Measurements from ENCODE around the gene FAM110D.

Gene FAM110D

DNA sequence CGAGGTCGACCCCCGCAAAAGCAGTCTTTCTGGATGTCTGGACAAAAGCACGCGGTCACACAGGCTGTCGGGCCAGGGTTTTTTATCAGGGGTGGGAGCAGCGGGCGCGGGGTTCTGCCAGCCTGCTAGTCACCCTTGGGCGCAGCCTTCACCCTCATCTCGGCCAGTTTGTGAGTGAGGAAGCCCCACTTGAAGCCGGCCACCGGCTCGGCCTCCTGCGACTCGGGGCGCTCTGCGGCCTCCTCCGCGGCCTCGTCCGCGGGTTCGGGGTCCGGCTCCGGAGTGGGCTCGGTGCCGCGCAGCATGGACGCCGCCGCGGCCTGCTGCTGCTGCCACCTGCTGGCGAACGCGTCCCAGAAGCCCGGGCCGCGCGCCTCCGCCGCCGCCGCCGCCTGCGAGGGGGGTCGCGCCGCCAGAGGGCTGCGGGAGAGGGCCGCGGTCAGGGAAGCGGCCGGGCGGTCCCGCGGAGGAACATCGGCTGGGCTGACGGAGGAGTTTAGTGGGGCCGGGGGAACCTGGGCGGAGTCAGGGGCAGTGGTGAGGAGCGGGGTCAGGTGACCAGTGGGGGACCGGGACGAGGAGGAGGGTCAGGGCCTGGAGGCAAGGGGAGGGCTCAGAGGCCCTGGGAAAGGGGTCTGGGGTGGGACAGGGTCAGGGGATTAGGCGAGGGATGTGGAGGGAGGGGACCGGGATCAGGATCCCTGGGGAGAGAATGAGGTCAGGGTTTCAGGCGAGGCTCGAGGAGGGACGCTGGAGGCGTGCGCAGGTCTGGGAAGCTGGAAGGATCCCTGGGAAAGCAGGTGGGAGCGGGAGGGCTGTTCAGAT lies 5.4 kb downstream of the FAM110D start:
- peak; percentile 74 for DNase-seq

DNA sequence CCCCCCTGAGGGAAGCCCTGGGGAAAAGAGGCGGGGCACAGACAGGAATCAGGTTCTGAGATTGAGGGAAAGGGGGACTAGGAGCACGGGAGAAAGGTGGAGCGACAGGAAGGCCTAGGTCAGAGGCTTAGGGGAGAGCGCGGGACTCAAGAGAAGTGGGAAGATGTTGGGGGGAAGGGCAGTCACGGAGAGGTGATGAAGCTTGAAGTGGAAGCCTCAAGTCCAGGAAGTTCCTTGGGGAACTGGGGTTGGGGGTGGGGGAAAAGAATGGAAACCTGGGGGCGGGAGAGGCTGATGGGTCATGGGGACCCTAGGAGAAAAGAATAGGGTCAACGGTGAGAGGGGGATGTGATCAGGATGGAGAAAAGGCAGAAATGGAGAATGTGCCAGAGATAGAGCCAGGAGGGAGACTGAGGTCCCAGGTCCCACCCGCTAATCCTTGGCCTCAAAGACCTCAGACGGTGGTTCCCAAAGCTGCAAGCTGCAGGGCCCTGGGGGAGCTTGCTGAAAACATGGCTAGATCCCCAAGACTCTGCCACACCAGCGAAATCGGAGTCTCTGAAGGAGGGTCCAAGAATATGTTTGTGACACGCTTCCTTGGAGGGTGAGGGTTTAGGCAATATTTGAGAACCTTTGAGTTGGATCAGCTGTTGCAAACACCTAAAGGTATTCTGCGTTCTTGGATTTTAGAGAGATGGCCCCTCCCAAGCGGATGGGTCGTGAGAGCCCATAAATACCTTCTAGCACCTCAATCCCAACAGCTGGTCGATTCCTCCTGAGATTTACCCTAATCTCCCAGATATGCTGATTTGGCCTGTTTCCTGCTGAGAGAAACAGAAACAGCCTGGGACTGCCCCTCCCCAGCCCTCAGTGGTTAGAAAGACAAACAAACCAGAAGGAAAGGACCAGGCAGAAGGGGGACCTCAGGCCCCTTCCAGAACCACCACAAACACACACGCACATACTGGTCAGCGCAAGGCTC lies 6.3 kb downstream of the FAM110D start:
- DNase-seq: peak; percentile 72

DNA sequence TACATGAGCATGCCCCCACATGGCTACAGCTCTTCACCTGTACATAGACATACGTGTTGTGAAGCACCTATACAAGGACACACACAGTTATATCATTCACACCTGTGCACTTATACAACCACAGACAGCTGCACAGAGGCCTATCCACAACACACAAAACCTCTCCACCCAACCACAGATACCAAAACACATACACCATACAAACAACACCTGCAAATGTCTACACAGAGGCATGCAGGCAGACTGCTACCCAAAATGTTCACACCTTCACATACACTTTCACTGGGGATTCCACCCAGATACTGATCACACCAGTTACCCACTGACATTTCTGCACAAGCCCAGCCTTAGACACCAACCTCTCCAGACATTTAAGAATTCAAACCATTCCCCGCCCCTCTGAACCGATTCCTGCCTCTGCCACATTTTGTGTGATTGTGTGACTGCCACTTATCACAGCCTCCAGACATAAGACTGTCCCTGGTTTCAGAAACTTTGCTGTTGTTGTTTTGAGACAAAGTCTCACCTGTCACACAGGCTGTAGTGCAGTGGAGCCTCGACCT lies 7.9 kb downstream of the FAM110D start:
- no peak for DNase-seq

DNA sequence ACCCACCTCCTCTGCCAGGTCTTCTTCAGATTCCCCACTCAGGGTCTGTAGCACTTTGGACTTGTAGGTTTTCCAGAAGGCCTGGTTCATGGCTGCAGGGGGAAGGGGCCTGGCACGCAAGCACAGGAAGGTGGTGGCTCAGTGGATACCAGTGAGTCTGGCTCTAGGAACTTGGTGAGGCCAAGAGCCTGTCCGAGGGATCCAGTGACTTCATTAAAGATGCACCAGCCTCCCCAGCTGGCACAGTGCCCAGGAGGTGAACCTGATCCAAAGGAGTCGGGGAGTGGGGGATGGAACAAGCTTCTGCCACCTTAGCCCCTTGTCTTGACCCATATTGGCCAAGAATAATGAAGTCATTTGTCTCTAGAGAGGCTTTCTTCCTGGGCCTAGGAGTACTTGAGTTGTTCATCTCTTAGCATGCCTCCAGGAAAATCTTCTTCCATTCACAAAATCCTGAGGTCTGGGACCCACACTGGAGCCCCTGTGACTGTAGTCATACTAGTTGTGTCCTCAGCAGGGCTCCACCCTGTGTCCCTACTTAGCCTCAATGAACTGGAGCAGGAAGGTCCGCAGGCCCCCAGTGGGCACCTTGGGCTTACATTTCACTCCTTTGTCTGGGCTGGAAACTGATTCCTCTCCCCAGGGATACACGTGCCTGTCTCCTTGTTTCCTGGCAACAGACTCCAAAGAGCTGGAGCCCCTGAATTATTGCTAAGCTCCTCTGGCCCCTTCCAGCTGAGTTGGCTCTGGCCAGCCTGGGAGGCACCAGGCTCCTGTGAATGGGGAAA lies 9.7 kb downstream of the FAM110D start, which contains the start of gene C1orf232:
Gene C1orf232 (minus strand): TSS at position 554 of the 788 bp plus-strand sequence. CDS start 464 bp downstream, at position 90.
- DNase-seq: peak; percentile 69

DNA sequence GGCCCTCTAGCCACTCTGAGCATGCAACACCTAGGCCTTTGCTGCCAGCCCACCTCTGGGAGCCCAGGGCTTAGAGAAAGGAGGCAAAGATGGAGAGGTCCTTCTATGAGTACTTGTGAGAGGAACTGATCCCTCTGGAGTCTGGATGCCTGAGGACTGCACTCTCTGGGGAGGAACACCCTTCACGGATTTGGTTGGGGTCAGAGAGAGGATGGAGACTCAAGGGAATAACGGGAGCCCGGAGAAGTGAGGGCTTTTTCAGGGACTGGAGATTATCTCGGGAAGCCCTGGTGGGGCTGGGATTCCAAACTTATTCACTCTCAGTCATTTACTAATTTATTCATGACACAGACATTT lies 10.3 kb downstream of the FAM110D start:
- no peak for DNase-seq

DNA sequence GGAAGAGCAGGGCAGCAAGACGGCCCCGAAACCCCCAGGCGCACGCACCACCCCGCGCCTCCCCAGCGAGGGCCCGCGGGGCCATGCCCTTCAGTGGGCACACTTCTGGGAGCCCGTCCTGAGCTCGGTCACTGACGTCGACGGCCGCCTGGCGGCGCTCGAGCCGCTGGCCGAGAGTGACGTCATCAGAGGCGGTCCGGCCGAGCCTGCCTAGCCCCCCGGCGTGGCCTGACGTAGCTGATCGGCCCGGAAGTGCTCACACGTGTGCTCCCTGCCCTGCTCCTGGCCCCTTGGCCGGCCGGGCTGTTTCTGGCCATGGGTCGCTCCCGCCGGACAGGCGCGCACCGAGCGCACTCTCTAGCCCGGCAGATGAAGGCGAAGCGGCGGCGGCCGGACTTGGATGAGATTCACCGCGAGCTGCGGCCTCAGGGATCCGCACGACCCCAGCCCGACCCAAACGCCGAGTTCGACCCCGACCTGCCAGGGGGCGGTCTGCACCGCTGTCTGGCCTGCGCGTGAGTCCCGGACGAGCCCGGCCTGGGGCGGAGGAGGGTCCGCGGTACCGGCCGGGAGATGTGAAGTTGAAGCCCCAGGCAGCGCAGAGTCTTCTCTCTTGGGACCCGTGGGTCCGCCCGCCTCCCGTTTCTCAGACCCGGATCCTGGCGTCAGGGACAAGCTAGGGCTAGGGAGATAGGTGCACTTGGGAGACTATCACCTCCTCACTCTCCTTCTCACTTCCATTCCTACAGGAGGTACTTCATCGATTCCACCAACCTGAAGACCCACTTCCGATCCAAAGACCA lies 11.0 kb downstream of the FAM110D start, which contains the start of gene ZNF593:
Gene ZNF593 (plus strand): TSS at position 240 of the 803 bp plus-strand sequence. CDS start 76 bp downstream, at position 316.
- peak; percentile 96 for DNase-seq

DNA sequence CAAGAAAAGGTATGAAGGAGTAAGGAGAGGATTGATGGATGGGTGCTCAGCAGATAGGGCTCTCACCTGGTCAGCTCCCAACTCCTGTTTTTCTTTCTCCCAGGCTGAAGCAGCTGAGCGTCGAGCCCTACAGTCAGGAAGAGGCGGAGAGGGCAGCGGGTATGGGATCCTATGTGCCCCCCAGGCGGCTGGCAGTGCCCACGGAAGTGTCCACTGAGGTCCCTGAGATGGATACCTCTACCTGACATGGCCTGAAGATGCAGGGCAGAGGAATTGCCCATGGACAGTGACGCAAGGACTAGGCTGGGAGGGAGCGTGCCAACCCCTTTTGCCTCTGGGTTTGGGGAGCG lies 11.6 kb downstream of the FAM110D start:
- no peak for DNase-seq

DNA sequence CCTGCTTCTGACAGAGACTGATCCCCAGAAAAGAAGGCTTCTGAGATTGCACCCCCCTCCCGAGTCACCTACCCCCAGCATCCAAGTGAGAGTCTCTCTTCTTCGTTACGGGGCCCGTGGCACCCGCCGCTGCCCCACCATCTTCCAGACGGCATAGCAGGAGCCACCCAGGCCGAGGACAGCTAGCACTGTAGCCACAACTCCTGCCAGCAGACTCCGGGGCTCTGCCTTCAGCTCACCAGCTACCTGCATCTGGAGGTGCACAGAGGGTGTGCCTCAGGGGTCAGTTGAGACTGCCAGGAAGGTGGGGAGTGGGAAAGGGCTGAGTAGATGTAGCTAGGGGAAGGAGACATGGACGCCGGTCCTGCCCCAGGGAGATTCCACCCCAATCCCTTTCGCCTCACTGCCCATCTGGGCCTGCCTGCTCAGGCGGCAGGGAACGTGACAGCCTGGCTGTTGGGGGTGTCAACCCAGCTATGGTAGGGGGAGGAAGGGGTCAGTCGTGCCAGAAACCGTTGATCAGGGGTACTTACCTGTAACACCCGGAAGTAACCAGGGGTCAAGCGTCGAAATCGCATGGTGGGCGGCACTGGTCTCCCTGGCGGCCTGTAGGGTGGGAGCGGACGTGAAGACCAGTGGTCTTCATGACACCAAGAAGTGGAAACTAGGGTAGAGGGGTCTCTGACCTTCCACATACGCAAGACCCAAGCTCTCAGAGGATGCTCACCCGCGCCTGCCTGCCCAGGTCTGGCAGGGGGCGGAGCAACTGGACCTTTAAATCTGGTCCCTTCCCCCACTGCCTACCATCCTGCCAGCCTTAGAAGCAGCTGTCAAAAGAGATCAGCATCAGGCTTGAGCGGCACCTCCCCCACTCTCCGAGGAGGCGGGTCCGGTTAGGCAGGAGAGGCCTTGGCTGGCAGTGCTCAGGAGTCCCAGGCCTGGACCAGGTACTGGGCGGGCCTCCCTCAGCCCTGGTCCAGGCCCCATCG lies 12.5 kb downstream of the FAM110D start, which contains the start of gene ZNF593OS:
Gene ZNF593OS (minus strand): TSS at position 749 of the 989 bp plus-strand sequence. CDS start 171 bp downstream, at position 578.
- peak; percentile 87 for DNase-seq

DNA sequence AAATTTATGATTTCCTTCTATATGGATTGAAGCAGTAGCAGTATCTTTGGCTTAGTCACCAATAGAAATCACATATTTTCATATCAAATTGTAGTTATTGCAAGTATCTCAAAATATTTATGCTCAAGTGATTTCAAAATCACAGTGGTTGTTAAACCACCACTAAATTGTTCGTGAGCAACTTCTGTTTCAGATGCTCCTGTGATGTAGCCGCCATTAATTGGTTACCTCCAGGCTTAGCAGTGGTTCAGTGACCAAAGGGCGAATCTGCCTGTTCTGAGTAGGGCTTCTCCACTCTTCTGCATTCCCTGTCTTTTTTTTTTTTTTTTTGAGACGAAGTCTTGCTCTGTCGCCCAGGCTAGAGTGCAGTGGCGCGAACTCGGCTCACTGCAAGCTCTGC lies 16.5 kb downstream of the FAM110D start:
- DNase-seq: no peak

DNA sequence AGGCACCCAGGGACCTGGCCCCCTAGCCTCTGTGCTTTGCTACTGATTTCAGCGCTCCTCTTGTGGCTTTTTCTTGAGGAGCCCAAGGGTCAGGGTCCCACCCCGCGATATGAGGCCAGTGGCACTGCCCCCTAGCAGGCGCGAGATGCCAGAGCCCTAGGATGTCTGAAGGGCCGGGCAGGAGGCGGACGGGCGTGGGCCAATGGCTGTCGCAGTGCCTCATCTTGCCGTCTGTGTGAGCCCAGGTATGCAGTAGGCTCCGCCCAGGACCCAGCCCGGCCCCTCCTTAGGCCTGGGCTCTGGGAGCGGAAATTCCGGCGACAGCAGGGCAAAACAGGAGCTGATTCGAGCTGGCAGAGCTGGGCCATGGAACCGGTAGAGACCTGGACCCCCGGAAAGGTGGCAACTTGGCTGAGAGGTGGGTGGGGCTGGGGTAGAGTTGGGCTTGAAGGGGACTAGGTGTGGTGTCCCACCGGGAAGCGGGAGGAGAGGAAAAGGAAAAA lies 18.4 kb downstream of the FAM110D start, which contains the start of gene CNKSR1:
Gene CNKSR1 (plus strand): TSS at position 310 of the 503 bp plus-strand sequence. CDS start 57 bp downstream, at position 367.
- no peak for DNase-seq

DNA sequence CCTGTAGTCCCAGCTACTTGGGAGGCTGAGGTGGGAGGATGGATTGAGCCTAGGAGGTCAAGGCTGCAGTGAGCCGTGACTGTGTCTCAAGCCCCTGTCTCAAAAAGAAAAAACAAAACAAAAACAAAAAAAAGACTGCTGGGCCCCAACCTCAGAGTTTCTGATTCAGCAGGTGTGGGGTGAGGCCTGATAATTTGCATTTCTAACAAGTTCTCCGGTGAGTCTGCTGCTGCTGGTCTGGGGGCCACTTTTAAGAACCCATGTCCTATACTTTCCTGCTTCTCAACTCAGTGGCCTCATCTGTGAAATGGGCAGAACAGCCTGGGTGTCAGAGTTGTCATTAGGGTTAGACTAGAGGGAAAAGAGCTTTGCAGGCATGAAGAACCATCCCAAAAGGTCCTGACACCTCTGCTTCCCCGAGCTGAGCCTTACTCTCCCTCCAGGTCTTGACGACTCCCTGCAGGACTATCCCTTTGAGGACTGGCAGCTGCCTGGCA lies 21.2 kb downstream of the FAM110D start:
- DNase-seq: no peak

DNA sequence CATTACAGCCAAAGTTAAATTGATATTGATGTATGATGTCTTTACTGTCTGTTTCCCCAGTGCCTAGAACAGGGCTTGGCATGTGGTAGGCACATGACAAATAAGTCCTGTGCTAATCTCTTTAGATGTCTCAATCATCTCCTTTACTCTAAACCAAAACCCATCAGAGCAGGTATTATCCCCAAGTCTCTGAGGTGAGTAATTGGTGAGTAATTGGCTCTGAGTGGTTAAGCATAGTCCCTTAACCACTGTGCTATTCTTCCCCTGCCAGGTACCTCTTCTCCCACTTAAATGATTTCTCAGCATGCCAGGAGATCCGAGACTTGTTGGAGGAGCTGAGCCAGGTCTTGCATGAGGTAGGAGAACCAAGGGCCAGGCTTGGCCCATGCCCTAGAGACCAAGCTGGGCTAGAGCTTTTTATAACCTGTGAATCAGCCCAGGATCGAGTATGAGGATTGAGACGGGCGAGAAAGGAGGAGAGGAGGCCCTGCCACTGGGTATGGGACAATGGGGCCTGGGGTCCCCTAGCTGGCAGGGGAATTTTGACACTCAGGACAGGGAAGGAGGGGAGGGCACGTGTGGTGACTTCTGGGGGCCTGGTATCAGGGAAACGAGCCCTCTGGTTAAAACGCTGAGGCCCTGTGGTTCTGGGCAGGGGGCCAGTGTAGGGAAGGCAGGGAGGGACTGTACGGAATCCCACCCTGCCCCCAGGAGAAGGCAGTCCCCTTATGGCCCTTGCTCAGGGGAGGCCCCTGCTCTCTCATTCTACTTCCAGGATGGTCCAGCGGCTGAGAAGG lies 22.9 kb downstream of the FAM110D start:
- DNase-seq: peak; percentile 93

DNA sequence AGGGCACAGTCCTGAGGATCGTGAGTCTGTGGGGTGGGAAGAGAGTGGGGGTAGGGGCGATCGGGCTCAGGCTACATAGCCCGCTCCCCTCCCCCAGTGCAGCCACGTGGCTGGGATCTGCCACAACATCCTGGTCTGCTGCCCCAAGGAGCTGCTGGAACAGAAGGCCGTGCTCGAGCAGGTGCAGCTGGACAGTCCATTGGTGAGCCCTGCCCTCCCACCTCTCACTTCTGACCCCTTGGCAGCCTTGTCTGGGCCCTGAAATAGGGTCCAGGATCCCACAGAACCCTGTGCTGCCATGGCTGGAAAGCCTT lies 23.5 kb downstream of the FAM110D start:
- DNase-seq: no peak

DNA sequence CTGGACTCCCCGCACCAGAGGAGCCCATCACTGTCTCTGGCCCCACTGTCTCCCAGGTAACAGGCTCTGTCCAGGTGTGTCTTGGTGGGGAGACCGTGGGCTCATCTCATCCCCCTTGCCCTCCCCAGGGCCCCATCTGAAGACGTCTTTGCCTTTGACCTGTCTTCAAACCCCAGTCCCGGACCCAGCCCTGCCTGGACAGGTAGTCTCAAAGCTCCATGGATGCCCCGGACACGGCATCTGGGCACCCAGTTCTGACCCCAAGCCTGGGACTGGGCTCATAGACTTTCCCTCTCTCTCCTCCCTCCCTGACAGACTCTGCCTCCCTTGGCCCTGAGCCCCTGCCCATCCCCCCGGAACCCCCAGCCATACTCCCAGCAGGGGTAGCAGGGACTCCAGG lies 25.2 kb downstream of the FAM110D start:
- DNase-seq: no peak

DNA sequence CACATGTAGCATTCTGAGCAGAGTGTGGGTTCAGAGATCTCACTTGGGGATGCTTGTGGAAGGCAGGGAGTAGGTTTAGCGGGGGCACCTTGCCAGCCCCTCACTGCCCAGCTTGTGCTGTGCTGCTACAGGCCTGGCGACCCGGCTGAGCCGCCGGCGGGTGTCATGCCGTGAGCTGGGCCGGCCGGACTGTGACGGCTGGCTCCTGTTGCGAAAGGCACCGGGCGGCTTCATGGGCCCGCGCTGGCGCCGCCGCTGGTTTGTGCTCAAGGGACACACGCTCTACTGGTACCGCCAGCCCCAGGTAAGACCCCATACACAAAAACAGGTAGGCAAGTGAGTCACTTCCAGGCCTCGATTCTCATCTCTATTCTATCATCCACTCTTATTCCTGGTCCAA lies 26.0 kb downstream of the FAM110D start:
- DNase-seq: no peak

DNA sequence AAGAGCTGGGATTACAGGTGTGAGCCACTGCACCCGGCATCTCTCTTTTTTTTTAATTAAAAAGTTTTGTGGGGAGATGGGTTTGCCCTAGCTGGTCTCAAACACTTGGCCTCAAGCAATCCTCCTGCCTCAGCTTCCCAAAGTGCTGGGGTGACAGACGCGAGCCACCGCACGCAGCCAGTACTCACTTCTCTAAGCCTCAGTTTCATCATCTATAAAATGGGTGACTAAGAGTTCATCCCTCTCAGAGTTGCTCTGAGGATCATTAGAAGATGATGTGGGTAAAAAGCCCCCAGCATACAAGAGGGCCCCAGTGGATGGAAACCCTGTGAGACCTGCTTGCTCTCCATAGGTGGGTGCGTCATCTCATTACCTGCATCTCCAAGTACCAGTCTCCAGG lies 29.0 kb downstream of the FAM110D start:
- DNase-seq: no peak

DNA sequence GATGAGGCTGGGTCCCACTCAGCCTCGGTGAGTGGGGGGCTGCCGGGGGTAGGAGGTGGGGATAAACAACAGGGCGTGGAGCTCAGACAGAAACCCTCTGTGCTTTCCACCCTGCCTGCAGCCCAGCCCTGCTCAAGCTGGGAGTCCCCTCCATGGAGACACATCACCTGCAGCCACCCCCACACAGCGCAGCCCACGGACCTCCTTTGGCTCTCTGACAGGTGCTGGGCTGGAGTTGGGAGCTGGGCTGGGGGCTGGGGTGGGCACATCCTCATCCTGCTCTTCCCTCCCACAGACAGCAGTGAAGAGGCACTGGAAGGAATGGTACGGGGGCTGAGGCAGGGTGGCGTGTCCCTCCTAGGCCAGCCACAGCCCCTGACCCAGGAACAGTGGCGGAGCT lies 29.6 kb downstream of the FAM110D start:
- no peak for DNase-seq

DNA sequence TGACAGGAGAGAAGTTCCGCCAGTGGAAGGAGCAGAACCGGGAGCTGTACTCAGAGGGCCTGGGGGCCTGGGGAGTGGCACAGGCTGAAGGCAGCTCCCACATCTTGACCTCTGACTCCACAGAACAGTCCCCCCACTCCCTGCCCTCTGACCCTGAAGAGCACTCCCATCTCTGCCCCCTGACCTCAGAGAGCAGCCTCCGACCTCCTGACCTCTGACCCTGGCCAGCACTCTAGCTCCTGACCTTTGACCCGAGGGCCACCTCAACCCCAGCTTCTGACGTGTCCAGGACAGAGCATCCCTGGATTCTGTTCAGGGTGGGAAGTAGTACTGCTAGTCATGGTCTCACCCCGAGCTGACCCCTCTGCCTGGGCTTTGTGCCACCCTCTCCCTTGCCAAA lies 30.5 kb downstream of the FAM110D start:
- DNase-seq: no peak

DNA sequence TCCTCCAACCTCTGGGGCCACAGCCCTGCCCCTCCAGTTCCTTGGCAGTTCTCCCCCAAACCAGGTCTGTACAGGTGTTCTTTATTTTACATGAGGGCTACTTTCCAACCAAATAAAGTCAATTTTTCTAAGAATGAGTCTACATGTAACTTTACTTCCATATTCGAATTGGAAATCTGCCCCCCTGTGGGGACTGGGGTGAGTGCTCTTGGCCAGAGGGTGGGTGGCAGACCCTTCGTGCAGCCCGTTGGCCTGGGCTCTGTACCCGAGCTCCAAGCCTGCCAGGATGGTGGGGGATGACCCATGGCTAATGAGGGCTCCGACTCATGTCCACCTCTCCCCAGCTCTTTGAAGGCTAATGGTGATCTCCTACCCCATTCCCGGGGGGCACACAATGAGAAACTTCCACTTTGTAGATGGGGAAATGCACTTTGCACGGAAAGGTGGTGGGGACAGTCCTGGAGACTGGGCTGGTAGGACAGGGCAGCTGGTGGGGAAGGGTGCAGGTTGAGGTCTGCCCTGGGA lies 30.9 kb downstream of the FAM110D start:
- no peak for DNase-seq

Data from NCI-H82 (cell line).